Measurements from ENCODE around the gene BGN. TPM values are rescaled to one million over a fixed set of nuclear protein-coding genes. Genes with fewer than 3 reads are reported as not detected.
A peak's percentile ranks its signal among the peaks of the same experiment; 100 is the strongest.

Gene BGN
- total and polyA plus RNA-seq, 8 donors, result 6.2 to 64.3 (median 16.2) TPM

DNA sequence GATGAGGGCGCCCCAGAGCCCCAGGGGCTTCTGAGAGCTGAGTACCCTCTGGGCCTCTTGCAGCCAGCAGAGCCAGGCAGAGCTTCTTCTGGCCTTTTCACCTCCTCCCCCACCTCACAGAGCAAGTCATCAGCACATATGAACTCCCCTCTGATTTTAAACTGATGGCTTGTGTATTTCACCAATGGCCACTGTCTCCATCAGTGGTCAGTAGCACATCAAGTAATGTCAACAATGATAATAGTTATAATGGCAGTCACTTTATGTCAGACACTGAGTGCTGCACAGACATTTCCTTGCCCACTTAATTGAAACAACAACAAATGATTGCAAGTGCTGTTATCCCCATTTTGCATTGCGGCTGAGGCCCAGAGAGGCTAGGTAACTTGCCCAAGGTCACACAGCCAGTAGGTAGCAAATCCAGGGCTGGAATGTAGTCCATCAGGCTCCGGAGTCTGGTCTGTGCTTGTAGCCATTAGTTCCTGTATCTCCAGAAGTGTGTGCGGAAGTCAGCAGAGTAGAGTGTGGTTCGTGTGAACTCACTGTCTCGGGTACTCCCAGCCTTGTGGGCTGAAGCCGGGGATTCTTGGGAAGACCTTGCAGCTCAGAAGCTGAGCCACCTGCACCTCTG, 25.6 kb downstream of the BGN start:
- H3K27me3 ChIP-seq, result peaks cover 10 to 67% (median 64%) of the 10 kb centered on the region in 3 donors

DNA sequence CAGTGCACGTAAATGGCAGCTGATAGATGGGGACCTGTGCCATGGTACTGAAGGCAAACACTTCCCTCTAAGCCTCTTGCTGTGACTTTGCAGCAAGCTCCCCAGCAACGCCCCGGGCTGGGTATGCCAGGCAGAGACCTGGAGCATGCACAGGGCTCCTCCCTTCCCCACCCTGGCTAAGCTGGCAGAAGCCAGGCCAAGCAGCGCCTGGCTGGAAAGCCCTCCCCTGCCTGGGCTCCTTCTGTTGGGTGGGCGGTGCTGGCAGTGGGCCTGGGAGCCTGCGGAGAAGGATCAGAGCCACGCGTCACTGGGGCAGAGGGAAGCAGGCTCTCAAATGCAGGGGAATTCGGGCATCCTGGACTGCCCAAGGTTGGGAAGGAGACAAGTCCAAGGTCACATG, 26.3 kb downstream of the BGN start:
- WGBS, 5 donors, result 17 to 59% (median 45%) methylated on average over 6 to 9 of the region's 9 CpGs; no CpG with 5 or more reads in 1 of the 5 donors

More for the DNA sequence above, 25.6 kb downstream of the BGN start:
- TF ChIP-seq, protein P1, sequence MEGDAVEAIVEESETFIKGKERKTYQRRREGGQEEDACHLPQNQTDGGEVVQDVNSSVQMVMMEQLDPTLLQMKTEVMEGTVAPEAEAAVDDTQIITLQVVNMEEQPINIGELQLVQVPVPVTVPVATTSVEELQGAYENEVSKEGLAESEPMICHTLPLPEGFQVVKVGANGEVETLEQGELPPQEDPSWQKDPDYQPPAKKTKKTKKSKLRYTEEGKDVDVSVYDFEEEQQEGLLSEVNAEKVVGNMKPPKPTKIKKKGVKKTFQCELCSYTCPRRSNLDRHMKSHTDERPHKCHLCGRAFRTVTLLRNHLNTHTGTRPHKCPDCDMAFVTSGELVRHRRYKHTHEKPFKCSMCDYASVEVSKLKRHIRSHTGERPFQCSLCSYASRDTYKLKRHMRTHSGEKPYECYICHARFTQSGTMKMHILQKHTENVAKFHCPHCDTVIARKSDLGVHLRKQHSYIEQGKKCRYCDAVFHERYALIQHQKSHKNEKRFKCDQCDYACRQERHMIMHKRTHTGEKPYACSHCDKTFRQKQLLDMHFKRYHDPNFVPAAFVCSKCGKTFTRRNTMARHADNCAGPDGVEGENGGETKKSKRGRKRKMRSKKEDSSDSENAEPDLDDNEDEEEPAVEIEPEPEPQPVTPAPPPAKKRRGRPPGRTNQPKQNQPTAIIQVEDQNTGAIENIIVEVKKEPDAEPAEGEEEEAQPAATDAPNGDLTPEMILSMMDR (IDR thresholded peaks at IDR 0.05), result no peak
- TF ChIP-seq POLR2AphosphoS5 (IDR thresholded peaks at IDR 0.05) (no peak), POLR2A (IDR thresholded peaks at IDR 0.05) (no peak), EP300 (IDR thresholded peaks at IDR 0.05) (no peak)
- intact Hi-C loops (cut with DNase I; ENCODE audit: low total_unique reads), result no loop called here
- Histone ChIP-seq H3K36me3 (no peaks in the 10 kb centered on the region), H3K4me3 (no peak overlapping the region), H3K4me1 (peaks cover 0 to 5% (median 0%) of the 10 kb centered on the region in 4 donors), H3K27ac (no peak overlapping the region), H3K9me3 (no peaks in the 10 kb centered on the region)
- no peak for DNase-seq
- 68 to 78% (median 75%) methylated on average over 6 to 7 of the region's 7 CpGs for WGBS, 5 donors

DNA sequence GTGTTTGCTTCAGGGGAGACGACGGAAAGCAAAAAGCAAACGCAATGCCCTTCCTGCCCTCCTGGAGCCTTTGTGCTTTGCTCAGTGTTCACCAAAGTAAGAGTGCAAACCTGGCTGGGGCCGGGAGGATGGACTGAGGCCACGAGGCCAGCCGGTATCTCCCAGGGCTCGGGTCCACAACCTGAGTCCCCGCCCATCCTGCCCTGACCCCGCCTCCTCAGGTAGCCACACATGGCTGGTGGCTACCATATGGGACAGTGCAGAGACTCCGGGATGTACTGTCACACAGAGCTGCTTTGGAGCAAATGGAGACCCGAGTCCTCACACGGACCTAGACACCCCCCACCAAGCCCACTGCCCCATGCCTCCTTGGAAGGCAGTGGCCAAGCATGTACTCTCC, 27.5 kb downstream of the BGN start:
- Histone ChIP-seq H3K36me3 (no peaks in the 10 kb centered on the region), H3K27ac (no peak overlapping the region), H3K4me3 (no peak overlapping the region), H3K9me3 (no peaks in the 10 kb centered on the region), H3K27me3 (peaks cover 10 to 74% (median 71%) of the 10 kb centered on the region in 3 donors), H3K4me1 (peaks cover 0 to 5% (median 0%) of the 10 kb centered on the region in 4 donors)
- WGBS, 5 donors, result 38 to 53% (median 44%) methylated on average over 3 to 12 of the region's 12 CpGs
- DNase-seq, result no peak
- intact Hi-C loops (cut with DNase I; ENCODE audit: low total_unique reads), result no loop called here
- TF ChIP-seq, protein P1 (IDR thresholded peaks at IDR 0.05), result no peak
- TF ChIP-seq POLR2AphosphoS5 (IDR thresholded peaks at IDR 0.05), result no peak
- TF ChIP-seq POLR2A (IDR thresholded peaks at IDR 0.05), result no peak

More for the DNA sequence above, 26.3 kb downstream of the BGN start:
- intact Hi-C loops (cut with DNase I; ENCODE audit: low total_unique reads), result no loop called here
- H3K27me3 ChIP-seq, result peaks cover 10 to 71% (median 70%) of the 10 kb centered on the region in 3 donors
- H3K4me1 ChIP-seq, result peaks cover 0 to 5% (median 0%) of the 10 kb centered on the region in 4 donors
- H3K4me3 ChIP-seq, result no peak overlapping the region
- H3K27ac ChIP-seq, result no peak overlapping the region
- no peaks in the 10 kb centered on the region for H3K9me3 ChIP-seq
- DNase-seq, result peak; percentile 35 to 73
- TF ChIP-seq, protein P1 (IDR thresholded peaks at IDR 0.05), result no peak
- TF ChIP-seq POLR2AphosphoS5 (IDR thresholded peaks at IDR 0.05) (no peak), POLR2A (IDR thresholded peaks at IDR 0.05) (no peak), EP300 (IDR thresholded peaks at IDR 0.05) (no peak)
- H3K36me3 ChIP-seq, result no peaks in the 10 kb centered on the region

DNA sequence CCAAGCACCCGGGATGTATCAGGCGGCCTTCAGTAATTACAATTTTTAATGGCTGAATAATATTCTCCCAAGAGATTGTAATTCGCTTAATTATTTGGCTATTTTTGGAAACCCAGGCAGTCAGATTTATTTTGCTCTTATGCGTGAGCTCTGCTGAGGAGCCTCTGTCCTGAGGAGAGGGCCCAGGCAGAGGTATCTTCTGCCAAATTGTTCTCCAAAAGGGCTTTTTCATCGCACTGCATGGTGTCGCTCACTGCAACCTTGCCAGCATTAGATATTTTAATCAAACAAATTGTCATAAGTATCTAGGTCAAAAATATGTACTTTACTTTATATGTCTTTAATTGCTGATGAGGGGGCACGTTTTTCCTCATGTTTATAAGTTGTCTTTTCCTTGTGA, 28.5 kb downstream of the BGN start:
- peaks cover 8 to 64% (median 63%) of the 10 kb centered on the region in 3 donors for H3K27me3 ChIP-seq
- 79 to 88% (median 85%) methylated on average over 7 of the region's 7 CpGs for WGBS, 5 donors
- TF ChIP-seq, protein P1 (IDR thresholded peaks at IDR 0.05), result no peak
- TF ChIP-seq POLR2AphosphoS5 (IDR thresholded peaks at IDR 0.05) (no peak), POLR2A (IDR thresholded peaks at IDR 0.05) (no peak), EP300 (IDR thresholded peaks at IDR 0.05) (no peak)
- H3K9me3 ChIP-seq, result no peaks in the 10 kb centered on the region
- peaks cover 0 to 2% (median 0%) of the 10 kb centered on the region in 4 donors for H3K4me1 ChIP-seq
- no peak for DNase-seq
- no peak overlapping the region for H3K4me3 ChIP-seq
- H3K27ac ChIP-seq, result no peak overlapping the region
- H3K36me3 ChIP-seq, result no peaks in the 10 kb centered on the region
- intact Hi-C loops (cut with DNase I; ENCODE audit: low total_unique reads), result no loop called here

All from stomach (tissue), 9 donors.